ENCODE data around the gene AKR1D1.
A peak's percentile ranks its signal among the peaks of the same experiment; 100 is the strongest.
"Not testable (repeated sequence)": the region's sequence is repeated elsewhere in the genome, so short reads cannot be mapped to it uniquely, and the experiment has no call there.

AKR1D1 gene

GRCh38 chr7:138125598-138126111 is 49.4 kb downstream of the AKR1D1 start:
- DNase-seq, result no peak

GRCh38 chr7:138126928-138127327 is 50.7 kb downstream of the AKR1D1 start:
- DNase-seq, result no peak

- DNase-seq, result no peak
These were observed 51.7 kb downstream of the AKR1D1 start for GRCh38 chr7:138127996-138128395.

GRCh38 chr7:138129551-138130165 is 53.4 kb downstream of the AKR1D1 start:
- no peak for DNase-seq

GRCh38 chr7:138137423-138138171 is 61.3 kb downstream of the AKR1D1 start:
- DNase-seq, result no peak

- DNase-seq, result no peak
These were observed 62.0 kb downstream of the AKR1D1 start for GRCh38 chr7:138138244-138138643.

GRCh38 chr7:138142583-138143201 is 66.4 kb downstream of the AKR1D1 start:
- DNase-seq, result no peak

- no peak for DNase-seq
These were observed 68.7 kb downstream of the AKR1D1 start for GRCh38 chr7:138144958-138145357.

GRCh38 chr7:138146221-138146620 is 70.0 kb downstream of the AKR1D1 start:
- not testable (repeated sequence) for DNase-seq

GRCh38 chr7:138146757-138147734 is 70.8 kb downstream of the AKR1D1 start:
- DNase-seq, result not testable (repeated sequence)

GRCh38 chr7:138151731-138152577 is 75.7 kb downstream of the AKR1D1 start:
- DNase-seq, result no peak

- DNase-seq, result no peak
These were observed 78.4 kb downstream of the AKR1D1 start for GRCh38 chr7:138154661-138155060.

GRCh38 chr7:138157702-138158101 is 81.4 kb downstream of the AKR1D1 start:
- DNase-seq, result no peak

GRCh38 chr7:138158739-138159528 is 82.7 kb downstream of the AKR1D1 start:
- no peak for DNase-seq

- peak; percentile 70 for DNase-seq
These were observed 85.4 kb downstream of the AKR1D1 start for GRCh38 chr7:138161600-138162081.

- no peak for DNase-seq
These were observed 86.0 kb downstream of the AKR1D1 start for GRCh38 chr7:138162236-138162635.

- no peak for DNase-seq
These were observed 87.5 kb downstream of the AKR1D1 start for GRCh38 chr7:138163800-138164199.

- DNase-seq, result no peak
These were observed 88.5 kb downstream of the AKR1D1 start for GRCh38 chr7:138164804-138165203.

GRCh38 chr7:138166681-138167080 is 90.4 kb downstream of the AKR1D1 start:
- no peak for DNase-seq

GRCh38 chr7:138167222-138167621 is 91.0 kb downstream of the AKR1D1 start:
- DNase-seq, result no peak

- DNase-seq, result no peak
These were observed 91.6 kb downstream of the AKR1D1 start for GRCh38 chr7:138167869-138168296.

Data from stimulated activated CD8-positive, alpha-beta memory T cell treated with anti-CD3 and anti-CD28 coated beads, Interleukin-4, amount 100 ng/mL, for 48 hours (primary cell).